HG03354 (cell line): ENCODE data around the gene PDPN.
"Not testable (repeated sequence)": the region's sequence is repeated elsewhere in the genome, so short reads cannot be mapped to it uniquely, and the experiment has no call there.

ENCODE experiments used
- ATAC-seq: cut with Tn5 transposase; IDR thresholded peaks from one replicate; pipeline ENCODE4 v1.9.1; 2021; ENCODE audit warnings: mild to moderate bottlenecking; ENCODE audit not compliant: unreplicated experiment, poor library complexity, severe bottlenecking

Gene PDPN, protein sequence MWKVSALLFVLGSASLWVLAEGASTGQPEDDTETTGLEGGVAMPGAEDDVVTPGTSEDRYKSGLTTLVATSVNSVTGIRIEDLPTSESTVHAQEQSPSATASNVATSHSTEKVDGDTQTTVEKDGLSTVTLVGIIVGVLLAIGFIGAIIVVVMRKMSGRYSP

DNA sequence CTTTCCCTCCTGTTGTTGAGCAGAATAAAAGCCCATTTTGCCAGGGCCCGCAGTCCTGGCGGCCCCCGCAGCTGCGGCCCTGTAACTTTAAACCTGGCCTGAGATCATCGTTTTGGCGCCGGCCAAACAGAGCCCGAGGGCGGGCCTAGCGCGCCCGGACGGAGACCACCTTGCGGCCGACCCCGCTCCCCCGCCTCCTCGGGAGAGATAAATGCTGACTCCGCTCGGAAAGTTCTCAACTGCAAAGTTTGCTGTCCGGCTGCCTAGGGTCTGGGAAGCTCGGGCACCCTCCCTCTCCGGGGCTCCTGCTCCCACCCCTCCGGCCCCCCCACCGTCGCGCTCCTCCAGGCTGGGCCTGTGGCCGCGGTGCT, at the start of gene PDPN:
PDPN (plus strand) TSS at position 238 of the 371 bp plus-strand sequence. CDS start 202 bp downstream, outside the sequence.
- no peak for ATAC-seq

DNA sequence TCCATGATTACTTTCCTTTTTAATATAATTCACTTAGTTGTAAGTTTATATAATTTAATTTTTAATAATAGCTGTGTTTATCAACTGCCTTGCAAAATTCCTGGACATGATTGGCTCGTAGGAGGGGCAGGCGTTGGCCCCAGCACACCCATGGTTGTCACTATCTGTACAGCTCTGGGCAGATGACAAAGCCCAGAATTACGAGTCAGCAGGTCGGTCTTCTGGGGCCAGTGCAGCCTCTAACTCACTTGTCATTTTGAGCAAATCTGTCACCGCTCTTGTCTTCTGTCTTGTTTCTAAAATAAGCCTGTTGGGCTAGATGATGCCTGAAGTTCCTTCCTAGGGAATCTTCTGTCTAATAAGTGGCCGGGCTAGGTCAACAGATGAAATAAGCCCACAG, 48.4 kb upstream of the PDPN start:
- no peak for ATAC-seq

DNA sequence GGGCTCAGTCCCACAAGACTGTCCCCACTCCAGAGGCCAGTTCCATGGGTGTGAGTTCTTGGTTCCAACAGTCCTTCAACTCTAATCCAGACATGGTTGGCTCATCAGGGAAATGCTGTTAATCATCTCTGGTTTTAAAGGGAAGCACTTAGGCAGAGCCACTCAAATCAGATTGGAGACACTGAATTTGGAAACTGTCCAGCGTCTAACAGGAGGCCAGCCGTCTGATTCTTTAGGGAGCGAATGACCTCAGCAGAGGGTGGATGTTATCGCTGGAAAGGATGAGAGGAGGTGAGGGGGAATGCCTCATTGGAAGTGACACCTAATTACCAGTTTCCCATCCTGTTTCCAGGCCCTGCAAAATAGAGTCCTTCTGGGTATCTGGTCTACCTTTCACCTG, 47.1 kb upstream of the PDPN start:
- ATAC-seq = no peak

DNA sequence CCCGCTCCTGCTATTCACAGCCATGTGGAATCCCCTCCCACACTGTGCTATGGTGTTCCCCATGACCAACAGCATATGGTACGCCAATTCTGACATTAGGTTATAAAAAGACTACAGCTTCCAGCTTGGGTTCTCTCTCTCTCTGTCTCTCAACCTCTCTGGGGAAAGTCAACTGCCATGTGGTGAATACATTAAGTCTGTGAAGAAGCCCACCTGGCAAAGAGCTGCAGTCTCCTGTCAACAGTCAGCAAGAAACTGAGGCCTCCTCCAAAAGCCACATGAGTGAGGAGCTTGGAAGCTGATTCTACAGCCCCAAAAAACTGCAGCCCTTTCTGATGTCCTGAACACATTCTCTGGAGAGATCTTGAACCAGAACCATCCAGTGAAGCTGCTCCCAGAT, 44.8 kb upstream of the PDPN start:
- ATAC-seq = no peak

DNA sequence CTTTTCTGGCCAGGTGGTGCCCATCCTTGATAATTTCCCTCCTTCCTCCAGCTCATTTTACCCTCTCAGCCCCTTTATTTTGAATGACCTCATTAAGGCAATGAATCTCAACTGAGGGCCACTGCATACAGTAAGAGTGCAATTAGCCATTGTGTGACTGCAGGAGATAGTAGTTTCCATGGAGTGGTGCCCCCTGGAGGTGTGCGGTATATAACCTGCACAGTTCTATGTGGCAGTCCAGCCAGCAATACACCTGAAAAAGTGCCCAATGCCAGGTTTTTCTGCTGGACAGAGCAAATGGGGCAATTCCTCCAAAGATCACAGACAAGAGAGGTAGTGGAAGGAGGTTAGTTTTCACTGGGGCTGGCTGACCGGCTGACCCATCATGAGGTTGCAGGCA, 43.9 kb upstream of the PDPN start:
- ATAC-seq = no peak

GRCh38 chr1:13540866-13541265, 42.8 kb upstream of the PDPN start:
- no peak for ATAC-seq

- ATAC-seq = no peak
Observed at GRCh38 chr1:13541435-13542215, 42.0 kb upstream of the PDPN start.

DNA sequence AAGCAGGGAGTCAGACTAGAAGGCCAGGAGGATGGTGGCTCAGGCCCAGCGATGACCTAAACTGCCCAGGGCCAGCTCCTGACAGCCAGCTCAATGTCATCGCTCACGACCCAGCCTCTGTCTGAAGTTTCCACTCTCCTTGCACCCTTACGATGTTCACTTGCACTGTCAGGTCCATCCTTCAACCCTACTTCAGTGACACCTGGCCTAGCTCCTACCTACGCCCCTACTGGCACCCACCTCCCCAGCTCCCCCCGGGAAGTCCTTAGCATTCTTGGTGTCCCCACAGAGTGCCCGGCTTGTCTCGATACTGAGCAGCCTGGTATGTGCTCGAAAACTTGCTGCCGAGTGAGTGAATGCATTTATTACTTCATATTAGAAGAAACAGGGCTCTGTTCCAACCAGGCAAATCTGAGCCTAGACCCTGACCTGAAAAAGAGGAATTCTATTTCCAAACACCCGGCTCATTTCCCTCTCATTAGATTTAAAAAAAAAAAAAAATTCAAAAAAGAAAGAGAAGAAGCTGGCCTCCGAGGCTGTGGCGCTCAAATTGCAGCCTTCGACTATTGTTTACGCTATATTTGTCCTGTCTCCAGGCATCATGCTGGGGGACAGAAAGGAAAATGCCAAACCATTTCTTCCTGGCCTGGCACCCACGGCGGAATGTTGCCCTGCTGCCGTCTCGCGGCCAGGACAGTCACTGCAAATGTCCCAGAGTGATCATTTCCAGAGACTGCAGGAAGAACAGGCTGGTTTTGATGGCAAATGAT, 40.0 kb upstream of the PDPN start:
- ATAC-seq = no peak

- no peak for ATAC-seq
Observed at GRCh38 chr1:13544221-13544556, 39.4 kb upstream of the PDPN start.

DNA sequence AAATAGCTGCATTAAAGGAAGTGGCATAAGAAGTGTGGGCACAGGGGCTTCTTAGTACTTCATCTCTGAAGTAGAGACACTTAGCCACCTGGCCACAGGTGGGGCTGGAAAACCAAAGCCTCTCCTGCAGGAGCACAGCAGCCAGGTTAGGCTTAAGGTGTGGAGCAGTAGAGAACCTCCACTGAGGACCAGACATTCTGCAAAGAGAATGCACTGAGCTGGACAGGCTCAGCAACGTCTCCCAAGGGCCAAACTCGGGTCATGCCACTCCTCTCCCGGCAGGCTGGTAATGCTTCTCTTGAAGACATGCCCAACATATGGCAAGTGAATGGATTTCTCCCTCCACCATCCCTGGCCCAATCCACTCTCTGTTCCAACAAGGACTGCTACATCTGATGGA, 36.8 kb upstream of the PDPN start:
- ATAC-seq = no peak

DNA sequence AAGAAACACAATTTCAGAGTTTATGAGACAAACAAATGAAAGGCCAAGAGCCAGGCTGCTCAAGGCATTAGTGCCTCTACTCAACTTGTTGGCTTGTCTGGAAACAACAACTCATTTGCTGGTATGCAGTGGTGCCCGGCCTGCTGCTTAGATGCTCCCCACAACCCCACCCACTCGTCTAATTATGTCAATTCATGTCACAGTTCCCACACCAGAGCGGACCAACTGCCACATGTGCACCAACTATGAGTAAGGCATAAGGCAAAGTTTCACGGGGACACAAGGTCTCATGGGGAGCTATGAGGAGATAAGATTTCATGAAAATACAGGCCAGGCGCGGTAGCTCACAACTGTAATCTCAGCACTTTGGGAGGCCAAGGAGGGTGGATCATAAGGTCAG, 35.4 kb upstream of the PDPN start:
- no peak for ATAC-seq

DNA sequence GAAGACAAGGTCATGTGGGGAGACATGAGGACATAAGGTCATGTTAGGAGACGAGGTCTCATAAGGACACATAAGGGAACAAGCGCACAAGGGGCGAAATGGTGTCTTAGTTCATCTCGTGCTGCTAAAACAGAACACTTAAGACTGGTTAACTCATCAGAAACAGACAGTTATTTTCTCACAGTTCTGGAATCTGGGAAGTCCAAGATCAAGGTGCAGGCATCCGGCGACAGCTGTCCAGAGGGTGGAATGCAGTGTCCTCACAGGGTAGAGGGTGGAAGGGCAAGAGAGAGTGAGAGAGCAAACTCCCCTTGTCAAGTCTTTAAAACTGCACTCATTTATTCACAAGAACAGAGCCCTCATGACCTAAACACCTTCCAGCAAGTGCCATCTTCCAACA, 34.6 kb upstream of the PDPN start:
- no peak for ATAC-seq

DNA sequence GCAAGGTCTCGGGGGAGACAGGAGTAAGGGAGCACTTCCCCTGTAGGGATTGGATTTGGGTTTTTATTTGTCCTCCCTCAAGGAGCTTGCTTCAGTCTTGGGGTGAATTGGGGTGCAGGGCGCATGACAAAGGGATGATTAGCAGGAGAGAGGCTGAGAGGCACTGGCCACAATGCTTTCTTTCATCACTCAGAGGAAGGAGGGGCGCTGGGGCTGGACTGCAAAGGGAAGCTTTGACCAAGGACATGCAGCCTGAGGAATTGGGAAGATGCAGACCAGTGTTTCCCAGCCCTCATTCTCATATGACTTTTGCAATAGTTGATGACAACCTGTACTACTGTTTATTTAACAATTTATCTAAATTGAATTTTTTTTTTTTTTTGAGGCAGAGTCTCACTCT, 34.1 kb upstream of the PDPN start:
- ATAC-seq = no peak

DNA sequence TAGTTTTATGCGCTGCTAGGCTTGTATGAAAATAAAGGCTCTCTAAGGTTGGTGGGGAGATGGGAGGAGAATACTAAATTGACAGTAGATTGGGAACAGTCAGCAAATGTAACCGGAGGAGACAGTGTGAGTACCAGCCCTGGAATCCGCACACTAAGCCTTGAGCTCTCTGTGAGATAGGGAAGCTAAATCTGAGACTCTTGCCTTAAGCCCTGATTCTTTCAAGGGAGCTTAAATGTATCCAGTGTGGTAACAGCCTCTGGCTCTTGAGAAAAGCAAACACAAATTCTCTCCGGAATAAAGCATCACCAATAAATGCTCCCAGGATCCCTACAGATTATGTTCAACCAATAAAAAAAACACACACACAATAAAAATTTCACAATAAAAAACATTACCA, 33.0 kb upstream of the PDPN start:
- ATAC-seq = no peak

- no peak for ATAC-seq
Observed at GRCh38 chr1:13554798-13555197, 28.8 kb upstream of the PDPN start.

- no peak for ATAC-seq
Observed at GRCh38 chr1:13556224-13556764, 27.3 kb upstream of the PDPN start.

GRCh38 chr1:13560541-13560940, 23.1 kb upstream of the PDPN start:
- no peak for ATAC-seq

GRCh38 chr1:13562981-13563380, 20.7 kb upstream of the PDPN start:
- ATAC-seq = not testable (repeated sequence)

- ATAC-seq = no peak
Observed at GRCh38 chr1:13564073-13564472, 19.6 kb upstream of the PDPN start.

- not testable (repeated sequence) for ATAC-seq
Observed at GRCh38 chr1:13570435-13570834, 13.2 kb upstream of the PDPN start.

DNA sequence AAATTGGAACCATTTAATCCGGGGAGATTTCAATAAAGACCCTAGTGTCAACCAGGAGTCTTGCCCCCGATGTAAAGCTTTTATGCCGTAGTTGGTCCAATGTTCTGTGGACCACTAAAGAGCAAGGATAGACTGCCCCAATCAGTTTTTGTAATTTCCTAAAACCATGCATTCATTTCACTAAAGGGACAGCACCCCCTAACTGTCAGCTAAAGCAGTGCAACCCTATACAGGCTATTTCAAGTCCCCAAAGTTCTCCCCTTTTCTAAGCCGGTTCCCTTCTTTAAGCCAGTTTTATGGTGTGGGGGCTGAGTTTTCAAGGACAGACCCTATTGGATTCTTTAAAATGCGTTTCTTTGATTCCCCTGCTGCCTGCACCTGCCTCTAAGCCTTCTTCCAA, 12.7 kb upstream of the PDPN start:
- no peak for ATAC-seq
